Hepatocyte (in vitro differentiated cells): Measurements from ENCODE around the gene TMEM74B. TPM values are rescaled to one million over a fixed set of nuclear protein-coding genes. Genes with fewer than 3 reads are reported as not detected.

ENCODE experiments used
- DNase-seq: peaks from one replicate; pipeline ENCODE4 v3.0.0-alpha.2; 2016; ENCODE audit warnings: low spot score
- H2AFZ ChIP-seq: fragments of 200-600 bp; sonication (generic); 2 replicates; pipeline ENCODE4 v1.6.0; 2016; ENCODE audit warnings: antibody characterized with exemption, mild to moderate bottlenecking
- H3K27ac ChIP-seq: fragments of 200-600 bp; sonication (generic); 2 replicates; pipeline ENCODE4 v1.5.1; 2016; ENCODE audit warnings: mild to moderate bottlenecking
- H3K27me3 ChIP-seq: fragments of 200-600 bp; sonication (generic); 2 replicates; pipeline ENCODE4 v1.6.1; 2016
- H3K36me3 ChIP-seq: fragments of 200-600 bp; sonication (generic); replicated peaks from 2 replicates; pipeline ENCODE4 v1.5.1; 2016; ENCODE audit warnings: low read depth; ENCODE audit not compliant: insufficient read depth
- H3K4me1 ChIP-seq: fragments of 200-600 bp; sonication (generic); 2 replicates; pipeline ENCODE4 v1.5.1; 2016; ENCODE audit warnings: mild to moderate bottlenecking, moderate library complexity; ENCODE audit not compliant: insufficient read depth
- H3K4me2 ChIP-seq: fragments of 200-600 bp; sonication (generic); 2 replicates; pipeline ENCODE4 v1.6.0; 2016
- H3K4me3 ChIP-seq: fragments of 200-600 bp; sonication (generic); 2 replicates; pipeline ENCODE4 v1.5.1; 2016; ENCODE audit warnings: mild to moderate bottlenecking
- H3K79me2 ChIP-seq: fragments of 200-600 bp; sonication (generic); 2 replicates; pipeline ENCODE4 v1.6.0; 2017; ENCODE audit warnings: mild to moderate bottlenecking
- H3K9me2 ChIP-seq: fragments of 200-600 bp; sonication (generic); replicated peaks from 2 replicates; pipeline ENCODE4 v1.6.0; 2017; ENCODE audit warnings: mild to moderate bottlenecking; ENCODE audit not compliant: insufficient read depth
- H3K9me3 ChIP-seq: fragments of 200-600 bp; sonication (generic); 2 replicates; pipeline ENCODE4 v1.5.1; 2016; ENCODE audit warnings: low read depth, mild to moderate bottlenecking
- H4K20me1 ChIP-seq: fragments of 200-600 bp; sonication (generic); 2 replicates; pipeline ENCODE4 v1.6.0; 2016; ENCODE audit warnings: mild to moderate bottlenecking; ENCODE audit not compliant: insufficient read depth, poor library complexity, severe bottlenecking
- EZH2 ChIP-seq: fragments of 200-600 bp; sonication (generic); IDR thresholded peaks from 2 replicates; pipeline ENCODE4 v1.6.1; 2016; ENCODE audit warnings: antibody characterized with exemption, mild to moderate bottlenecking, borderline replicate concordance
- EZH2phosphoT487 ChIP-seq: fragments of 200-600 bp; sonication (generic); IDR thresholded peaks from one replicate; pipeline ENCODE4 v1.6.1; 2018; ENCODE audit warnings: antibody characterized with exemption, mild to moderate bottlenecking, low read depth, moderate library complexity; ENCODE audit not compliant: unreplicated experiment, severe bottlenecking
- WGBS: methylation state at CpG from one replicate; pipeline ENCODE4 v1.1.6; 2016; ENCODE audit warnings: low lambda C conversion rate; ENCODE audit errors: missing lambda C conversion rate; 5-methylcytosine and 5-hydroxymethylcytosine counted together
- polyA plus RNA-seq: library from polyadenylated mRNA; unstranded; fragments of >200 nt; fragmentation: Nextera tagmentation; extraction: Ambion mirVana; gene quantifications from 2 replicates; pipeline ENCODE4 v1.2.1, GENCODE V29; 2016
- total RNA-seq: library from RNA; depleted of rRNA; stranded (reverse); fragments of >200 nt; gene quantifications from 2 replicates; pipeline ENCODE4 v1.2.3, GENCODE V29; 2014
- TF ChIP-seq, protein P1 (sequence below): fragments of 200-600 bp; sonication (generic); IDR thresholded peaks from 2 replicates; pipeline ENCODE4 v1.5.1; 2016; ENCODE audit warnings: antibody characterized with exemption, mild to moderate bottlenecking; ENCODE audit not compliant: poor library complexity

Gene TMEM74B
- total and polyA plus RNA-seq, 2 experiments from 2014 or later: 5.2 to 5.5 TPM

DNA sequence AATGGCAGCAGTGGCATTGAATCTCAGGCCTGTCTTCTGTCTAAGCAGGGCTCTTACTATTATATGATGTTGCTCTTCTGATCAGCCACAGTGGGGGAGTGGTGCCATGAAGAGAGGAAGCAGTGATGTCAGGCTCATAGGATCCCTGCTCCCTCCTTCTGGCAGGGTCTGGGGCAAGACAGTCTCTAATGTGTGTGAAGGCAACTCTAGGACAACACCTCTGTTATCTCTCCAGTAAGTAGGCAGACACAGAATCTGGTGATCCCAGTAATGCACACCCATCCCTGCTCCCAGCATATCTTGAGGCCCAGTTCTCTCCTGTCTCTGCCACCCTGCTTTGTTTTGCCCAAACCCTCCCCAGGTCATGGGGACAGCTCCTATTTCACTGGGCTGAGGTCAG, 27.2 kb upstream of the TMEM74B start:
- no peaks in the 10 kb centered on the region for H3K9me3 ChIP-seq
- H2AFZ ChIP-seq: no peak overlapping the region
- no peak for DNase-seq
- H3K4me2 ChIP-seq: no peak overlapping the region
- H3K4me3 ChIP-seq: no peak overlapping the region
- no peaks in the 10 kb centered on the region for H3K4me1 ChIP-seq
- H4K20me1 ChIP-seq: no peaks in the 10 kb centered on the region
- H3K79me2 ChIP-seq: no peaks in the 10 kb centered on the region
- H3K27me3 ChIP-seq: no peaks in the 10 kb centered on the region
- H3K27ac ChIP-seq: no peak overlapping the region
- H3K9me2 ChIP-seq: no peaks in the 10 kb centered on the region
- no peaks in the 10 kb centered on the region for H3K36me3 ChIP-seq
- TF ChIP-seq, protein P1, sequence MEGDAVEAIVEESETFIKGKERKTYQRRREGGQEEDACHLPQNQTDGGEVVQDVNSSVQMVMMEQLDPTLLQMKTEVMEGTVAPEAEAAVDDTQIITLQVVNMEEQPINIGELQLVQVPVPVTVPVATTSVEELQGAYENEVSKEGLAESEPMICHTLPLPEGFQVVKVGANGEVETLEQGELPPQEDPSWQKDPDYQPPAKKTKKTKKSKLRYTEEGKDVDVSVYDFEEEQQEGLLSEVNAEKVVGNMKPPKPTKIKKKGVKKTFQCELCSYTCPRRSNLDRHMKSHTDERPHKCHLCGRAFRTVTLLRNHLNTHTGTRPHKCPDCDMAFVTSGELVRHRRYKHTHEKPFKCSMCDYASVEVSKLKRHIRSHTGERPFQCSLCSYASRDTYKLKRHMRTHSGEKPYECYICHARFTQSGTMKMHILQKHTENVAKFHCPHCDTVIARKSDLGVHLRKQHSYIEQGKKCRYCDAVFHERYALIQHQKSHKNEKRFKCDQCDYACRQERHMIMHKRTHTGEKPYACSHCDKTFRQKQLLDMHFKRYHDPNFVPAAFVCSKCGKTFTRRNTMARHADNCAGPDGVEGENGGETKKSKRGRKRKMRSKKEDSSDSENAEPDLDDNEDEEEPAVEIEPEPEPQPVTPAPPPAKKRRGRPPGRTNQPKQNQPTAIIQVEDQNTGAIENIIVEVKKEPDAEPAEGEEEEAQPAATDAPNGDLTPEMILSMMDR: no peak
- TF ChIP-seq EZH2 (no peak), EZH2phosphoT487 (no peak)

DNA sequence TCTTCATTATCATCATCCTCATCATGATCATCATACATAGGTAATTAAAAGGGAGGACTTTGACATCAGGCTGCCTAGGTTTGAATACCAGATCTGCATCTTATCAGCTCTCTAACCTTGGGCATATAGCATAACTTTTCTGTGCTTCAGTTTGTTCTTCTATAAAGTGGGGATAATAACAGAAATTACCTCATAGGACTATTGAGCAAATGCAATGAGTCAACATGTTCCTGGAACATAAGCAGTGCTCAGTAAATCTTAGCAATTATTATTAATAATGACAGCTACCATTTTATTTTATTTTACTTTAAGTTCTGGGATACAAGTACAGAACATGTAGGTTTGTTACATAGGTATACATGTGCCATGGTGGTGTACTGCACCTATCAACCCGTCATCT, 25.7 kb upstream of the TMEM74B start:
- Histone ChIP-seq H2AFZ (no peak overlapping the region), H3K79me2 (no peaks in the 10 kb centered on the region), H3K27me3 (no peaks in the 10 kb centered on the region), H3K4me1 (no peaks in the 10 kb centered on the region), H3K9me2 (no peaks in the 10 kb centered on the region), H3K9me3 (no peaks in the 10 kb centered on the region), H3K4me2 (no peak overlapping the region), H3K36me3 (no peaks in the 10 kb centered on the region), H3K4me3 (no peak overlapping the region), H4K20me1 (no peaks in the 10 kb centered on the region), H3K27ac (no peak overlapping the region)
- WGBS: 100% methylated on average over 1 of the region's 1 CpG
- DNase-seq: no peak
- no peak for TF ChIP-seq EZH2
- TF ChIP-seq, protein P1: no peak
- TF ChIP-seq EZH2phosphoT487: no peak

DNA sequence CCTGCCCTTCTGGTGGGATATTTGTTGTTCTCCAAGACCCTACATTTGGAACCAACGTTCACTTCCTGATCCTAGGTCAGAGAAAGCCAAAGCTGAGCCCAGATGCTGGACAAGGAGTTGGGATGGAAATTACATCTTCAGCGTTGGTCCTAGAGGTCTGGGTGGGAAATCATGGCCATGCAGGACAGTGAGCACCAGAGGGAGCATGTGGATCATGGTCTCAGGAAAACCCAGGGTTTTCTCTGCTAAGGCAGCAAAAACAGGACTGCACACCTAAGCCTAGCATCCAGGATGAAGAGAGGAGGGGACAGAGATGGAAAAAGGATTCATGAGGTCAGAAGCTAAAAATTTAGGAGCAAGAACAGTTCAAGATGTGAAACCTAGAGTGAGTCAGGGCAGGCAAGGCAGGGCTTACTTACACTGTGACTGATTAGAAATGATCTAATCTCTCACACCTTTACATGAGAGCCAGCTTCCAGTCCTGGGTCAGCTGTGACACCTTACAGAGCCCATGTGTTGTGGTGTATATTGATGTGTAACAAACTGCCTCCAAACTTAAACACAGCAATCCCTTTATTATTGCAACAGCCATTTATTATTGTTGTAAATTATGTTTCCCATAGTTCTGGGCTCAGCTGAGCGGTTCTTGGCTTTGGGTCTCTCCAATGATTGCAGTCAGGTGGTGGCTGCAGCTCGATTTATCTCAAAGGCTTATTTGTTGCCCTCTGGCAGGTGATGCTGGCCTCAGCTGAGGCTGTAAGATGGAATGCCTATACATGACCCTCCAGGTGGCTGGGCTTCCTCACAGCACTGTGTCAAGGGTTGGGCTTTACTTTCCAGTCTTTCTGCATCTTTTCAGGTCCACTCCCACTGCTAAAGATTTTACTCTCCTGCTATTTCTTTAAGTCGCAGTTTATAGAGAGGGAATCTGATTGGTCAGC, 24.9 kb upstream of the TMEM74B start:
- H3K27me3 ChIP-seq: no peaks in the 10 kb centered on the region
- no peaks in the 10 kb centered on the region for H3K79me2 ChIP-seq
- DNase-seq: no peak
- no peaks in the 10 kb centered on the region for H3K4me1 ChIP-seq
- H3K9me2 ChIP-seq: no peaks in the 10 kb centered on the region
- no peaks in the 10 kb centered on the region for H3K9me3 ChIP-seq
- H3K4me3 ChIP-seq: no peak overlapping the region
- H3K4me2 ChIP-seq: no peak overlapping the region
- H3K36me3 ChIP-seq: no peaks in the 10 kb centered on the region
- TF ChIP-seq EZH2 (no peak), EZH2phosphoT487 (no peak)
- TF ChIP-seq, protein P1: no peak
- H3K27ac ChIP-seq: no peak overlapping the region
- H4K20me1 ChIP-seq: no peaks in the 10 kb centered on the region
- 66% methylated on average over 5 of the region's 5 CpGs for WGBS
- no peak overlapping the region for H2AFZ ChIP-seq
